Heart left ventricle (tissue), 13 donors: Measurements from ENCODE around the gene DLGAP1.

Experiments
- CTCF ChIP-seq, 12 donors: fragments of 200-600 bp; sonication (generic) in 4 of 12; IDR thresholded peaks; one replicate each; pipeline versions ENCODE4 v1.5.0 to v1.8.0; 2018 to 2022; ENCODE audit warnings: antibody characterized with exemption in 12 of 12, mild to moderate bottlenecking in 5 of 12
- POLR2A ChIP-seq, 2 donors: fragments of 450-650 bp; IDR thresholded peaks; one replicate each; pipeline ENCODE4 v1.6.1; 2017; ENCODE audit warnings: antibody characterized with exemption in 2 of 2, mild to moderate bottlenecking in 2 of 2, moderate library complexity in 2 of 2
- donor health status: ischemic (EF 13 %, LVEDD 7.1; RV severe dilation, severe dysfunction).
- donor health status: DM: no; HTN: yes; CAD: no.
- donor health status: DM: no; HTN: no; CAD: no.
- donor health status: ischemic (EF 25% LVEDD 6.9; RV normal size, moderate dysfunction).
- donor health status: ischemic (EF 25% LVEDD 5.7; RV mildly dilated, moderate dysfunction).
- donor health status: ischemic (EF 35%, LVEDD 5.7; RV mildly dilated, moderate dysfunction).
- donor health status: nonischemic (EF 11% LVEDD 7.7; RV severe dilation, severe dysfunction).
- donor health status: DM: yes; HTN: yes; CAD: no.
- donor health status: PGD.
- donor health status: ischemic (EF 29% LVEDD 5.4; RV normal size, mild dysfunction).
- donor health status: nonischemic (EF 23%, LVEDD 6.1; RV moderate dilation, normal function).

GRCh38 chr18:4293337-4293736 lies 161.8 kb downstream of the DLGAP1 start:
- TF ChIP-seq POLR2A (IDR thresholded peaks at IDR 0.05): no peak
- no peak for TF ChIP-seq CTCF (IDR thresholded peaks at IDR 0.05)
